K562 (cell line): ENCODE measurements around the gene TMEM86B. TPM values are rescaled to one million over a fixed set of nuclear protein-coding genes. Genes with fewer than 3 reads are reported as not detected.
A peak's percentile ranks its signal among the peaks of the same experiment; 100 is the strongest.

Experiments
- ATAC-seq: fragments of 200-7000 bp; cut with Tn5 transposase; 3 replicates; pipeline ENCODE4 v1.9.1; 2020; ENCODE audit warnings: moderate library complexity
- BruUV-seq: library from RNA; stranded (reverse); fragments of 400-500 nt; replicated peaks from 2 replicates; lab custom pipeline; 2021; lab: Mats Ljungman, UMichigan
- CTCF ChIA-PET: fragments of 300-600 bp; formaldehyde crosslinking; extraction: SDS; loops from one replicate; lab custom pipeline; 2021; ENCODE audit warnings: low intra/inter-chr PET ratio; lab: Yijun Ruan, JAX
- POLR2A ChIA-PET: fragments of 300-600, 350-650 bp; sonication (Branson Sonifier 250); formaldehyde crosslinking; extraction: SDS; loops from one replicate; lab custom pipeline; 2021; ENCODE audit warnings: antibody characterized with exemption, inconsistent platforms; lab: Yijun Ruan, JAX
- DNase-seq, 4 experiments: peaks; one replicate each; pipeline versions ENCODE4 v3.0.0 to v3.0.0-alpha.2; 2011 to 2018; ENCODE audit warnings: low spot score in 3 of 4, mixed read lengths in 3 of 4; ENCODE audit errors: extremely low read depth in 1 of 4
- FAIRE-seq: peaks from 2 replicates; lab custom pipeline; 2011; peaks lifted over from hg19 to GRCh38; lab: Jason Lieb, UNC
- H2AFZ ChIP-seq: 2 replicates; pipeline ENCODE4 v1.6.0; 2011; ENCODE audit warnings: low read depth, low read length, control low read depth, inconsistent platforms
- H3K27ac ChIP-seq: fragments of 200-600 bp; 3 replicates; pipeline ENCODE4 v1.8.0; 2011; ENCODE audit warnings: low read depth, mild to moderate bottlenecking, control low read depth, inconsistent platforms, low read length, moderate library complexity, mixed read lengths; ENCODE audit errors: extremely low read depth
- H3K27me3 ChIP-seq, 2 experiments: fragments of 300-600 bp in 1 of 2; 2 replicates in 1 of 2; 3 replicates in 1 of 2; pipeline versions ENCODE4 v1.6.0 to v1.8.0; 2011; ENCODE audit warnings: inconsistent platforms in 2 of 2, low read length in 2 of 2, mild to moderate bottlenecking in 1 of 2, mixed read lengths in 1 of 2, moderate library complexity in 1 of 2; ENCODE audit not compliant: control insufficient read depth in 2 of 2, insufficient read depth in 2 of 2
- H3K36me3 ChIP-seq: fragments of 300-600 bp; 3 replicates; pipeline ENCODE4 v1.8.0; 2011; ENCODE audit warnings: mild to moderate bottlenecking, low read length, inconsistent platforms; ENCODE audit not compliant: control insufficient read depth, insufficient read depth
- H3K4me1 ChIP-seq, 2 experiments: fragments of 200-600 bp in 1 of 2; replicated peaks in 1 of 2; 2 replicates in 1 of 2; 3 replicates in 1 of 2; pipeline versions ENCODE4 v1.5.1 to v1.8.0; 2011; ENCODE audit warnings: inconsistent platforms in 2 of 2, low read length in 2 of 2, mild to moderate bottlenecking in 1 of 2, mixed read lengths in 1 of 2, moderate library complexity in 1 of 2; ENCODE audit not compliant: control insufficient read depth in 2 of 2, insufficient read depth in 2 of 2
- H3K4me2 ChIP-seq: 2 replicates; pipeline ENCODE4 v1.6.1; 2011; ENCODE audit warnings: low read length, control low read depth, inconsistent platforms, mixed read lengths; ENCODE audit not compliant: insufficient read depth
- H3K4me3 ChIP-seq: fragments of 200-600 bp; sonication (generic), shearing (Covaris generic); 2 replicates; pipeline ENCODE4 v1.5.1; 2016; ENCODE audit warnings: control low read depth, inconsistent platforms
- H3K79me2 ChIP-seq: fragments of 200-600 bp; 3 replicates; pipeline ENCODE4 v1.8.0; 2011; ENCODE audit warnings: low read length, inconsistent platforms; ENCODE audit not compliant: control insufficient read depth, insufficient read depth
- H3K9ac ChIP-seq, 2 experiments: 2 replicates each; pipeline versions ENCODE4 v1.6.0 to v1.6.1; 2011; ENCODE audit warnings: low read depth in 2 of 2, low read length in 2 of 2, control low read depth in 1 of 2, inconsistent platforms in 1 of 2, mild to moderate bottlenecking in 1 of 2, mixed read lengths in 1 of 2; ENCODE audit not compliant: insufficient read depth in 1 of 2
- H3K9me1 ChIP-seq: one replicate; pipeline ENCODE4 v1.6.0; 2011; ENCODE audit warnings: inconsistent platforms, mild to moderate bottlenecking, low read length, moderate library complexity; ENCODE audit not compliant: control insufficient read depth, insufficient read depth
- H3K9me3 ChIP-seq: replicated peaks from 2 replicates; pipeline ENCODE4 v1.5.1; 2011; ENCODE audit warnings: low read depth, low read length, inconsistent platforms; ENCODE audit not compliant: control insufficient read depth, insufficient read depth
- H4K20me1 ChIP-seq: replicated peaks from 2 replicates; pipeline ENCODE4 v1.6.1; 2011; ENCODE audit warnings: low read length, inconsistent platforms, mixed read lengths; ENCODE audit not compliant: control insufficient read depth, insufficient read depth
- CBX2 ChIP-seq: fragments of 200-600 bp; sonication (generic); IDR thresholded peaks from one replicate; pipeline ENCODE4 v1.6.1; 2012; ENCODE audit warnings: mild to moderate bottlenecking, low read length, inconsistent platforms; ENCODE audit not compliant: insufficient read depth, poor library complexity, severe bottlenecking
- ELF2 ChIP-seq: fragments of 250-450 bp; sonication (Bioruptor Pico); IDR thresholded peaks from 2 replicates; pipeline ENCODE4 v1.5.0; 2021; ENCODE audit warnings: mild to moderate bottlenecking
- ELF4 ChIP-seq: fragments of 450-650 bp; formaldehyde crosslinking; IDR thresholded peaks from 2 replicates; pipeline ENCODE4 v1.4.0; 2022; ENCODE audit warnings: missing genetic modification characterization
- GATAD2B ChIP-seq: fragments of 450-650 bp; IDR thresholded peaks from 2 replicates; pipeline ENCODE4 v1.6.1; 2017; ENCODE audit warnings: mild to moderate bottlenecking, borderline replicate concordance
- HDAC6 ChIP-seq: IDR thresholded peaks from 2 replicates; pipeline ENCODE4 v1.6.1; 2012; ENCODE audit warnings: low read depth, mild to moderate bottlenecking, control low read depth, inconsistent platforms, low read length, moderate library complexity
- IRF2 ChIP-seq: sonication (generic); formaldehyde crosslinking; IDR thresholded peaks from 2 replicates; pipeline ENCODE4 v1.8.1; 2022; ENCODE audit warnings: mild to moderate bottlenecking, missing genetic modification reagents
- NFXL1 ChIP-seq: fragments of 450-650 bp; formaldehyde crosslinking; IDR thresholded peaks from 2 replicates; pipeline ENCODE4 v1.4.0; 2021; ENCODE audit warnings: mild to moderate bottlenecking
- TEAD1 ChIP-seq, 2 experiments: fragments of 450-650 bp in 1 of 2; sonication (generic) in 1 of 2; formaldehyde crosslinking; IDR thresholded peaks; 2 replicates each; pipeline versions ENCODE4 v1.4.0 to v1.8.0; 2020 to 2022; ENCODE audit warnings: mild to moderate bottlenecking in 2 of 2, missing genetic modification reagents in 1 of 2
- USF1 ChIP-seq: sonication (generic); formaldehyde crosslinking; IDR thresholded peaks from 2 replicates; pipeline ENCODE4 v1.9.0; 2022; ENCODE audit warnings: mild to moderate bottlenecking, missing genetic modification reagents
- YY1 ChIP-seq, 3 experiments: IDR thresholded peaks; 2 replicates each; pipeline ENCODE4 v1.6.1; 2011; ENCODE audit warnings: low read length in 2 of 3, mild to moderate bottlenecking in 2 of 3, moderate library complexity in 2 of 3, borderline replicate concordance in 1 of 3, control low read depth in 1 of 3, low read depth in 1 of 3; ENCODE audit not compliant: insufficient read depth in 3 of 3, insufficient replicate concordance in 2 of 3, control insufficient read depth in 1 of 3, insufficient read length in 1 of 3; ENCODE audit errors: extremely low read depth in 1 of 3
- ZNF124 ChIP-seq: sonication (generic); formaldehyde crosslinking; IDR thresholded peaks from 2 replicates; pipeline ENCODE4 v1.8.1; 2022; ENCODE audit warnings: missing genetic modification reagents
- ZNF431 ChIP-seq: sonication (generic); formaldehyde crosslinking; IDR thresholded peaks from 2 replicates; pipeline ENCODE4 v1.8.0; 2022; ENCODE audit warnings: mild to moderate bottlenecking, missing genetic modification reagents
- WGBS: fragments of 100-300 bp; shearing (Covaris generic); methylation state at CpG from one replicate; pipeline ENCODE4 v1.1.6; 2016; ENCODE audit warnings: low coverage, mixed read lengths; ENCODE audit not compliant: insufficient coverage; ENCODE audit errors: missing lambda C conversion rate; 5-methylcytosine and 5-hydroxymethylcytosine counted together
- in situ Hi-C: fragments of 300-500 bp; cut with MboI; formaldehyde crosslinking; loops from 4 replicates; pipeline ENCODE4 v1.15.0; 2018; ENCODE audit warnings: inconsistent platforms, mixed read lengths
- intact Hi-C: fragments of 100-400 bp; cut with micrococcal nuclease; formaldehyde crosslinking; loops from 2 replicates; pipeline ENCODE4 v1.14.2; 2022
- polyA plus RNA-seq, 8 experiments: library from polyadenylated mRNA; depleted of rRNA in 4 of 8; stranded (reverse) in 5 of 8; unstranded in 3 of 8; fragments of >200 nt; fragmentation: Nextera tagmentation in 2 of 8; fragmentation: Illumina TruSeq in 1 of 8; extraction: Ambion mirVana in 2 of 8; extraction: Trizol in 1 of 8; gene quantifications; 2 replicates each; pipeline versions ENCODE4 v1.2.1 to v1.2.3, GENCODE V29; 2011 to 2014; ENCODE audit warnings: inconsistent platforms in 1 of 8, missing spikeins in 1 of 8
- total RNA-seq, 7 experiments: library from RNA; depleted of rRNA in 6 of 7; stranded (reverse); fragments of >200 nt in 6 of 7; fragmentation: Illumina TruSeq in 2 of 7; extraction: Trizol in 2 of 7; gene quantifications; 2 replicates each; pipeline versions ENCODE4 v1.2.1 to v1.2.3, GENCODE V29; 2011 to 2021; ENCODE audit warnings: low replicate concordance in 1 of 7

Gene TMEM86B
- total and polyA plus RNA-seq, 9 of the 15 experiments (the other 6 are each of a cell fraction or from before 2014, with no cell fraction given): 0.28 to 7.9 (median 2.1) TPM

- intact Hi-C loops (no loop called here), in situ Hi-C loops (no loop called here)
- Histone ChIP-seq H3K4me2 (no peak overlapping the region), H2AFZ (no peak overlapping the region), H3K4me1 (peaks cover under 1 to 21% of the 10 kb centered on the region in 2 experiments; a peak in 4 of 5 replicates), H3K4me3 (no peak overlapping the region), H3K27me3 (no peaks in the 10 kb centered on the region; a peak in 1 of 5 replicates), H3K9me1 (no peaks in the 10 kb centered on the region), H3K9ac (peak overlapping the region in 1 of 2 experiments; percentile 26; a peak in 1 of 4 replicates), H3K36me3 (peaks cover 95% of the 10 kb centered on the region), H3K27ac (no peak overlapping the region), H3K9me3 (no peaks in the 10 kb centered on the region), H4K20me1 (peaks cover 15% of the 10 kb centered on the region; the same call in 1 of the 2 replicates), H3K79me2 (peaks cover 5% of the 10 kb centered on the region)
- 92% methylated on average over 6 of the region's 7 CpGs for WGBS
- TF ChIP-seq NFXL1 (CRISPR knock-in tag): no peak
- no peak for TF ChIP-seq USF1
- no peak for ATAC-seq
- no peak for FAIRE-seq
- POLR2A ChIA-PET: interaction anchor here (0.8 kb wide), 1 partner anchor 10 kb away, joined by 3 read pairs; no protein-coding TSS in a partner anchor
- CTCF ChIA-PET: no interaction called here
- no TSS peak for BruUV-seq
- DNase-seq: no peak
Measured at GRCh38 chr19:55242517-55242916, 14.0 kb upstream of the TMEM86B start.

GRCh38 chr19:55241935-55242464 is 13.4 kb upstream of the TMEM86B start:
- Histone ChIP-seq H3K4me1 (peaks cover 0 to 16% of the 10 kb centered on the region in 2 experiments; a peak in 3 of 5 replicates), H3K27me3 (no peaks in the 10 kb centered on the region; a peak in 1 of 5 replicates), H3K4me2 (no peak overlapping the region), H4K20me1 (peaks cover 9% of the 10 kb centered on the region; the same call in 1 of the 2 replicates), H3K9me3 (no peaks in the 10 kb centered on the region), H3K36me3 (peaks cover 95% of the 10 kb centered on the region), H3K79me2 (no peaks in the 10 kb centered on the region; the same call in 2 of the 3 replicates), H3K9me1 (no peaks in the 10 kb centered on the region), H3K9ac (peak overlapping the region in 1 of 2 experiments; percentile 26; a peak in 1 of 4 replicates), H3K4me3 (no peak overlapping the region), H2AFZ (no peak overlapping the region), H3K27ac (no peak overlapping the region)
- intact Hi-C loops: no loop called here
- DNase-seq (no peak), ATAC-seq (no peak), FAIRE-seq (no peak)
- 98% methylated on average over 9 of the region's 16 CpGs for WGBS
- in situ Hi-C loops: no loop called here
- POLR2A ChIA-PET: interaction anchor here (0.8 to 1.2 kb wide), 3 partner anchors 8 to 14 kb away, joined by 3 to 4 read pairs (median 3); no protein-coding TSS in a partner anchor
- no peak for TF ChIP-seq YY1 (IDR thresholded peaks at IDR 0.05; ENCODE audit: borderline replicate concordance in 1 of 3, control insufficient read depth in 1 of 3, extremely low read depth in 1 of 3, insufficient read depth in 3 of 3, insufficient read length in 1 of 3, insufficient replicate concordance in 2 of 3, low read depth in 1 of 3, low read length in 2 of 3)
- TF ChIP-seq HDAC6: no peak
- no peak for TF ChIP-seq ELF2
- no peak for TF ChIP-seq ZNF431 (CRISPR knock-in tag)
- no peak for TF ChIP-seq GATAD2B
- no peak for TF ChIP-seq ELF4 (CRISPR knock-in tag)
- TF ChIP-seq ZNF124: no peak
- TF ChIP-seq IRF2 (CRISPR knock-in tag): no peak
- no peak for TF ChIP-seq CBX2
- no peak for TF ChIP-seq TEAD1 (CRISPR knock-in tag; IDR thresholded peaks at IDR 0.05)
- CTCF ChIA-PET: no interaction called here
- no TSS peak for BruUV-seq
